Stimulated activated CD4-positive, alpha-beta T cell treated with anti-CD3 and anti-CD28 coated beads, Interleukin-4, amount 100 ng/mL, for 48 hours (primary cell): ENCODE measurements around the gene GCSAML.

ENCODE experiments used
- DNase-seq, 2 donors: peaks; one replicate each; pipeline ENCODE4 v3.0.0-alpha.2; 2020; ENCODE audit warnings: low read depth in 2 of 2

GCSAML gene

GRCh38 chr1:247574236-247574635 lies 25.3 kb downstream of the GCSAML start:
- no peak for DNase-seq

- no peak for DNase-seq
Observed at GRCh38 chr1:247574664-247575063, 25.7 kb downstream of the GCSAML start.

- no peak for DNase-seq
Observed at GRCh38 chr1:247576514-247576913, 27.6 kb downstream of the GCSAML start.

- DNase-seq = no peak
Observed at GRCh38 chr1:247578946-247579460, 30.1 kb downstream of the GCSAML start.

- DNase-seq = no peak
Observed at GRCh38 chr1:247588060-247588459, 39.1 kb downstream of the GCSAML start, which contains the start of gene OR2G2. Gene OR2G2, plus strand, starts transcription at chr1:247588360. Its CDS starts 0 bp downstream, at chr1:247588360.

- no peak for DNase-seq
Observed at GRCh38 chr1:247605286-247605685, 56.4 kb downstream of the GCSAML start, which contains the start of gene OR2G3. Gene OR2G3, plus strand, starts transcription at chr1:247605586. Its CDS starts 0 bp downstream, at chr1:247605586.

GRCh38 chr1:247613405-247613804 lies 64.5 kb downstream of the GCSAML start:
- no peak for DNase-seq

- no peak for DNase-seq
Observed at GRCh38 chr1:247614625-247615024, 65.7 kb downstream of the GCSAML start.
